C4-2B (cell line): ENCODE data around the gene EIF2AK2.
A peak's percentile ranks its signal among the peaks of the same experiment; 100 is the strongest.

Experiments
- H3K27ac ChIP-seq: fragments of 450-650 bp; 2 replicates; pipeline ENCODE4 v1.5.1; 2017
- ZFX ChIP-seq: fragments of 450-650 bp; IDR thresholded peaks from 2 replicates; pipeline ENCODE4 v1.6.1; 2017
- TF ChIP-seq, protein P1 (sequence below): fragments of 450-650 bp; conservative IDR thresholded peaks from 2 replicates; pipeline ENCODE4 v1.5.1; 2017; ENCODE audit warnings: mild to moderate bottlenecking

EIF2AK2 gene

GRCh38 chr2:37196320-37197195, 39.8 kb upstream of the EIF2AK2 start, which contains the start of gene CEBPZOS:
CEBPZOS (plus strand) TSS chr2:37196496; CDS start chr2:37199705, 3,209 bp downstream.
- peak; percentile 98 for TF ChIP-seq ZFX
- TF ChIP-seq, protein P1, sequence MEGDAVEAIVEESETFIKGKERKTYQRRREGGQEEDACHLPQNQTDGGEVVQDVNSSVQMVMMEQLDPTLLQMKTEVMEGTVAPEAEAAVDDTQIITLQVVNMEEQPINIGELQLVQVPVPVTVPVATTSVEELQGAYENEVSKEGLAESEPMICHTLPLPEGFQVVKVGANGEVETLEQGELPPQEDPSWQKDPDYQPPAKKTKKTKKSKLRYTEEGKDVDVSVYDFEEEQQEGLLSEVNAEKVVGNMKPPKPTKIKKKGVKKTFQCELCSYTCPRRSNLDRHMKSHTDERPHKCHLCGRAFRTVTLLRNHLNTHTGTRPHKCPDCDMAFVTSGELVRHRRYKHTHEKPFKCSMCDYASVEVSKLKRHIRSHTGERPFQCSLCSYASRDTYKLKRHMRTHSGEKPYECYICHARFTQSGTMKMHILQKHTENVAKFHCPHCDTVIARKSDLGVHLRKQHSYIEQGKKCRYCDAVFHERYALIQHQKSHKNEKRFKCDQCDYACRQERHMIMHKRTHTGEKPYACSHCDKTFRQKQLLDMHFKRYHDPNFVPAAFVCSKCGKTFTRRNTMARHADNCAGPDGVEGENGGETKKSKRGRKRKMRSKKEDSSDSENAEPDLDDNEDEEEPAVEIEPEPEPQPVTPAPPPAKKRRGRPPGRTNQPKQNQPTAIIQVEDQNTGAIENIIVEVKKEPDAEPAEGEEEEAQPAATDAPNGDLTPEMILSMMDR: no peak
- peak within 1 kb of the TSS; percentile 89 for H3K27ac ChIP-seq

DNA sequence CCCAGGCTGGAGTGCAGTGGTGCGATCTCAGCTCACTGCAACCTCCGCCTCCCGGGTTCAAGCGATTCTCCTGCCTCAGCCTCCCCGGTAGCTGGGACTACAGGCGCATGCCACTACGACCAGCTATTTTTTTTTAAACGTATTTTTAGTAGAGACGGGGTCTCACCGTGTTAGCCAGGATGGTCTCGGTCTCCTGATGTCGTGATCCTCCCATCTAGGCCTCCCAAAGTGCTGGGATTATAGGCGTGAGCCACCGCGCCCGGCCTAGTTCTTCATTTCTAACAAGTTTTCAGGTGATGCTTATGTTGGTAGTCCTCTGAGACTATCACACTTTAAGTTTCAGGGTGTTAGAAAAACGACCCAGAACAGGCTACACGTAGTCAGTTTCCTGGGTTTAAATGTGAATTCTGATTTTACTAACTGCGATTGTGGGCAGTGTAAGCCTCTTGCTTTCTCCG, 39.1 kb upstream of the EIF2AK2 start:
- peak overlapping the region; percentile 89 for H3K27ac ChIP-seq

GRCh38 chr2:37192551-37192950, 35.8 kb upstream of the EIF2AK2 start:
- TF ChIP-seq ZFX: no peak
- TF ChIP-seq, protein P1: no peak
- H3K27ac ChIP-seq: no peak overlapping the region

GRCh38 chr2:37191747-37192146, 35.0 kb upstream of the EIF2AK2 start:
- TF ChIP-seq, protein P1: no peak
- no peak for TF ChIP-seq ZFX
- no peak overlapping the region for H3K27ac ChIP-seq

- no peak overlapping the region for H3K27ac ChIP-seq
- TF ChIP-seq, protein P1: no peak
- TF ChIP-seq ZFX: no peak
Observed at GRCh38 chr2:37191253-37191652, 34.5 kb upstream of the EIF2AK2 start.

GRCh38 chr2:37190290-37190689, 33.5 kb upstream of the EIF2AK2 start:
- no peak overlapping the region for H3K27ac ChIP-seq
- TF ChIP-seq, protein P1: no peak
- TF ChIP-seq ZFX: no peak

DNA sequence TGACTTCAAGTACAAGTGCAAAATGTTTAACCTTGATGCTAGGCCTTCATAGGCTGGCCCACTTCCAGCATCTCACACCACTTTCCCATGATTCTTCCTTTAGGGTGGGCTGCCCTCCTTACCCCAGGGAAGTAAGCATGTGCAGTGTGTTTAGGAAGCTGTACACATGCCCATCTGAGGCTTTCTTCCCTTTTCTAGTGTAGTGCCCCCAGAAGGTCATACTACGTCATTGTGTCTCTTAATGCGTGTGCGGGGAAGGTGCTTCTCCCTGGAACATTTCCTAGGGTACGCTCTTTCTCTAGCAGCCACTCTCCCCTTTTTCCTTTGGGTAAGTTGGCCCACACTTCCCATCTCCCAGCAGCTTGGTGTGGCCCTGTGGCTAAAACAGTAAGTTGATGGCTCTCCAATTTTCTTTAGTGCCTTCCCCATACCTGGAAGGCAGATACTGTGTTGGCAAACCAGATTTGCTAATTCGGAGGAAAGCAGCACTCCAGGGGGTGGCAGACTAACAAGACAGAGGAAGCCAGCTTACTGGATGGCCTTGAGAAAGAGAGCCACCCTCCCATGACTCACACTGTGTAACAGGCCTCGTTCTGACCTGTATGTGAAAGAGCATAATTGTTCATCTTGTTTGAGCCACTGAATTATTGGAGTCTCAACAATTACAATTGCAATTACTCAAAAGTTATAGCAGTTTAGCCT, 32.8 kb upstream of the EIF2AK2 start:
- TF ChIP-seq, protein P1: no peak
- no peak for TF ChIP-seq ZFX
- no peak overlapping the region for H3K27ac ChIP-seq
